GM12891 (cell line): ENCODE data around the gene FAM50B.

Source experiments
- POLR2A ChIP-seq: IDR thresholded peaks from 2 replicates; pipeline ENCODE4 v1.6.1; 2011; ENCODE audit warnings: low read depth, low read length, control low read depth
- POLR2AphosphoS5 ChIP-seq: IDR thresholded peaks from 2 replicates; pipeline ENCODE4 v1.6.1; 2011; ENCODE audit warnings: low read depth, low read length, control low read depth
- POU2F2 ChIP-seq: IDR thresholded peaks from 2 replicates; pipeline ENCODE4 v1.6.1; 2011; ENCODE audit warnings: low read depth, mild to moderate bottlenecking, control low read depth, low read length, moderate library complexity

- TF ChIP-seq POLR2A (no peak), POLR2AphosphoS5 (no peak), POU2F2 (no peak)
Measured at GRCh38 chr6:3831761-3832530, 17.2 kb upstream of the FAM50B start.
